GM18951 (cell line): ENCODE data around the gene POSTN.

Experiments used
- POLR2A ChIP-seq: IDR thresholded peaks from 4 replicates; pipeline ENCODE4 v1.6.1; 2011; ENCODE audit warnings: mild to moderate bottlenecking; ENCODE audit not compliant: insufficient read length, insufficient read depth; ENCODE audit errors: extremely low read depth
- in situ Hi-C: fragments of 300-500 bp; cut with MboI; formaldehyde crosslinking; loops from one replicate; pipeline ENCODE4 v1.12.0; 2022; ENCODE audit warnings: low sequenced_read_pairs, mixed read lengths, inconsistent platforms; ENCODE audit not compliant: unreplicated experiment

Gene POSTN

GRCh38 chr13:37598597-37598996, at the start of gene POSTN:
POSTN (minus strand) TSS chr13:37598768; CDS start chr13:37598726, 42 bp downstream.
- in situ Hi-C loops: no loop called here
- no peak for TF ChIP-seq POLR2A

- in situ Hi-C loops: no loop called here
- no peak for TF ChIP-seq POLR2A
Observed at GRCh38 chr13:37647031-37647650, 48.6 kb upstream of the POSTN start.

- in situ Hi-C loops: no loop called here
- TF ChIP-seq POLR2A: no peak
Observed at GRCh38 chr13:37646531-37646930, 48.0 kb upstream of the POSTN start.

GRCh38 chr13:37645181-37645740, 46.7 kb upstream of the POSTN start:
- in situ Hi-C loops: no loop called here
- no peak for TF ChIP-seq POLR2A

- in situ Hi-C loops: no loop called here
- TF ChIP-seq POLR2A: no peak
Observed at GRCh38 chr13:37641391-37641790, 42.8 kb upstream of the POSTN start.

GRCh38 chr13:37640499-37640898, 41.9 kb upstream of the POSTN start:
- in situ Hi-C loops: no loop called here
- no peak for TF ChIP-seq POLR2A

GRCh38 chr13:37636701-37637100, 38.1 kb upstream of the POSTN start:
- in situ Hi-C loops: no loop called here
- TF ChIP-seq POLR2A: no peak

- in situ Hi-C loops: no loop called here
- TF ChIP-seq POLR2A: no peak
Observed at GRCh38 chr13:37632294-37632693, 33.7 kb upstream of the POSTN start.

- in situ Hi-C loops: no loop called here
- TF ChIP-seq POLR2A: no peak
Observed at GRCh38 chr13:37627428-37627827, 28.9 kb upstream of the POSTN start.

GRCh38 chr13:37621811-37622361, 23.3 kb upstream of the POSTN start:
- no peak for TF ChIP-seq POLR2A
- in situ Hi-C loops: loop anchor here (25.0 kb wide), 1 partner anchor 535 kb away; no protein-coding TSS in a partner anchor

- in situ Hi-C loops: loop anchor here (25.0 kb wide), 1 partner anchor 531 kb away; no protein-coding TSS in a partner anchor
- no peak for TF ChIP-seq POLR2A
Observed at GRCh38 chr13:37618554-37618953, 20.0 kb upstream of the POSTN start.

- no peak for TF ChIP-seq POLR2A
- in situ Hi-C loops: loop anchor here (25.0 kb wide), 1 partner anchor 530 kb away; no protein-coding TSS in a partner anchor
Observed at GRCh38 chr13:37617173-37617572, 18.6 kb upstream of the POSTN start.

GRCh38 chr13:37616131-37616530, 17.6 kb upstream of the POSTN start:
- TF ChIP-seq POLR2A: no peak
- in situ Hi-C loops: loop anchor here (25.0 kb wide), 1 partner anchor 529 kb away; no protein-coding TSS in a partner anchor

- in situ Hi-C loops: loop anchor here (25.0 kb wide), 1 partner anchor 528 kb away; no protein-coding TSS in a partner anchor
- no peak for TF ChIP-seq POLR2A
Observed at GRCh38 chr13:37615276-37615675, 16.7 kb upstream of the POSTN start.
